ENCODE results near the gene SSR1.
"Not testable (repeated sequence)": the region's sequence is repeated elsewhere in the genome, so short reads cannot be mapped to it uniquely, and the experiment has no call there.

The SSR1 gene

GRCh38 chr6:7273709-7274108, 39.3 kb downstream of the SSR1 start:
- no peak for DNase-seq

GRCh38 chr6:7271205-7271534, 41.8 kb downstream of the SSR1 start:
- no peak for DNase-seq

GRCh38 chr6:7270320-7271204, 42.4 kb downstream of the SSR1 start:
- DNase-seq: no peak

GRCh38 chr6:7269816-7270215, 43.2 kb downstream of the SSR1 start:
- DNase-seq: no peak

- DNase-seq: no peak
Observed at GRCh38 chr6:7268816-7269555, 44.0 kb downstream of the SSR1 start.

GRCh38 chr6:7268362-7268761, 44.6 kb downstream of the SSR1 start:
- no peak for DNase-seq

DNA sequence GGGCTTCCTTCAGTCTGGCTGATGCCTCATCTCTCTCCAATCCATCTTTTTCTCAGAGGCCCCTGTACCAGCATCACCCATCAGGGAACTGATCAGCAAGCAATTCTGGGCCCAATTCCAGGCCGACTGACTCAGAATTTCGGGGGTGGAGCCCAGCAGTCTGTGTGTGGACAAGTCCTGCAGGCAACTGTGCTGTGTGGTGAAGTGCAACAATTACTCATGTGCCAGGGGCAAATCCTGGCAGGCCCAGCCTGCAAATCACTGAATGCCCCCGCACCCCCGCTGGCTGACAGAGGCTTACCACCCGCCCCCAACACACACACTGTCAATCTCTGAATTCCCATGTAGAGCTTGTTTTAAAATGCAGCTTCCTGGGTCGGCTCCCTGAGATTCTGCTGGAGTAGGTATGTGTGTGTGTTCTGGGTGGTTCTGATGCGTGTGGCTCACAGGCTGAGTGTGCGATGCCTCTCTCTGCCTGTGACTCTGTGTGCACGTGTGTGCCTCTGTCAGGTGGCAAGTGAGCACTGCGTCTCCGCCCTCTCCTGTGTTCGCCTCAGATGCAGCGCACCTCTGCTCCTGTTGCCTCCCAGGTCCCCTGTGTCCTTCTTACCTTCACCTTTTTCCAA, 45.4 kb downstream of the SSR1 start:
- no peak for DNase-seq

DNA sequence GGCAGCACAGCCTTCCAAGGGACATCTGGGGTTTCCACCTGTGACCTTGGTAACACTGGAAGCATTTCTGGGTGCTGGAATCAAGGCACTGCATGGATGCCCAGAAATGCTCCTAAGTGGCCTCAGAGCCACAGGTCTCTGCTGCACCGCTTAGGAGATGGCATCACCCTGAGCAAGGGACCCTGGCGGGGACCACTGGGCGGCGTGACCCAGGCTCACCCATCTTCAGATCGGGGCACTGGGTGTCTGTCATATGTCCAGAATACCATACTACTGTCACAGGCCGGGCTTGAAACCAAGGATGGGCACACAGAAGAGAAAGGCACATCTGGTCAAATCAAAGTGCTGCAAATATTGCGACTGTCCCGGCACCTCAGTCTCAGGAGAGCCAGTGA, 45.9 kb downstream of the SSR1 start:
- DNase-seq: no peak

- not testable (repeated sequence) for DNase-seq
Observed at GRCh38 chr6:7265385-7265726, 47.6 kb downstream of the SSR1 start.

GRCh38 chr6:7264686-7265384, 48.2 kb downstream of the SSR1 start:
- no peak for DNase-seq

DNA sequence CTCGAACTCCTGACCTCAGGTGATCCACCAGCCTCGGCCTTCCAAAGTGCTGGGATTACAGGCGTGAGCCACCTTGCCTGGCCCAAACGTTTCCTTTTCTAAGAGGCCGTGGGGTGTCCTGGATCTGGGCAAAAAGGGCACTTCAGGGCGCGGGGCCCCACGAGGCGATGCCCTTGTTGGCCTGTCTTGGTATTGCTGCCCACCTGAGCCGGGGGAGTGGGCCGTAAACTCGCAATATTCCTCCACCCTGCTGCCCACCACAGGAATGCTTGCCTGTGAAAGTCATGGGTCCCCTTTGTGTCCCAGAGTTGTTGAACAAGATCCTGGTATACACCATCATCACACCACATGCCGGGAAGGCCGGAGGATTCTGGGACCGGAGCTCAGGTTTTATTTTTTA, 49.0 kb downstream of the SSR1 start:
- no peak for DNase-seq

DNA sequence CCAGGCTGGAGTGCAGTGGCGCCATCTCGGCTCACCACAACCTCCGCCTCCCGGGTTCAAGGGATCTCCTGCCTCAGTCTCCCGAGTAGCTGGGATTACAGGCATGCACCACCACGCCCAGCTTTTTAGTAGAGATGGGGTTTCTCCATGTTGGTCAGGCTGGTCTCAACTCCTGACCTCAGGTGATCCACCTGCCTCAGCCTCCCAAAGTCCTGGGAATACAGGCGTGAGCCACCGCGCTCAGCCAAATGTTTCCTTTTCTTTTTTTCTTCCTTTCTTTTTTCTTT, 49.5 kb downstream of the SSR1 start:
- DNase-seq: not testable (repeated sequence)

DNA sequence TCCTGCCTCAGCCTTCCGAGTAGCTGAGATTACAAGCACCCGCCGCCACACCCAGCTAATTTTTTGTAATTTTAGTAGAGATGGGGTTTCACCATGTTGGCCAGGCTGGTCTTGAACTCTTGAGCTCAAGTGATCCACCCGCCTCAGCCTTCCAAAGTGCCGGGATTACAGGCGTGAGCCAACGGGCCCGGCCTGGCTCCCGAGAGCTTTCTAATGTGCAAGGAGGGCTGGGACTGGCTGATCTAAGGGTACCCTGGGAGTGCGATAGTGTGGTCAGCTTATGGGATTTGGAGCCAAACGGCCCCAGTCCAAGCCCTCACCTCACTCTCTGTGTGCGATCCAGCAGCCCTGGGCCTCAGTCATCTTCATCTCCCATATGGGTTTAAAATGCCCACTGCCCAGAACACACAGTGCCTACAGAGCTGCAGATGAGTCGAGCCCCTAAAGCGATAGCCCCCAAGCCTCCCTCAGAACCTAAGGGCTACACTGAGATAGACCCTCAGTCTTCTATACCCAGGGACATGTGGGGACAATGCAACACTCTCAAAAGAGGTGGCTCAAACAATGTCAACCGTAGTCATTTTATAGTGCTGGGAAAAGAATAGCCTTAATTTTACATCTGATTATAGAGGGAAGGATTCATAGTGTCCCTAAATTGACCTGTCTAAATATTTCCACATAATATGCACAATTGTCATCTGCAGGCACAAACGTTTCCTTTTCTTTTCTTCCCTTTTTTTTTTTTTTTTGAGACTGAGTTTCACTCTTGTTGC, 50.1 kb downstream of the SSR1 start:
- no peak for DNase-seq

GRCh38 chr6:7261852-7262461, 51.0 kb downstream of the SSR1 start:
- no peak for DNase-seq

- no peak for DNase-seq
Observed at GRCh38 chr6:7261032-7261841, 51.8 kb downstream of the SSR1 start.

GRCh38 chr6:7260291-7261031, 52.5 kb downstream of the SSR1 start:
- DNase-seq: no peak

- DNase-seq: no peak
Observed at GRCh38 chr6:7258231-7258763, 54.7 kb downstream of the SSR1 start.

GRCh38 chr6:7257521-7258230, 55.3 kb downstream of the SSR1 start:
- no peak for DNase-seq

- DNase-seq: no peak
Observed at GRCh38 chr6:7256785-7257184, 56.2 kb downstream of the SSR1 start.

- no peak for DNase-seq
Observed at GRCh38 chr6:7255918-7256317, 57.1 kb downstream of the SSR1 start.

Measured in central memory CD4-positive, alpha-beta T cell (primary cell).